Measurements from ENCODE around the gene FAM185A.
"Not testable (repeated sequence)": the region's sequence is repeated elsewhere in the genome, so short reads cannot be mapped to it uniquely, and the experiment has no call there.

Gene FAM185A

DNA sequence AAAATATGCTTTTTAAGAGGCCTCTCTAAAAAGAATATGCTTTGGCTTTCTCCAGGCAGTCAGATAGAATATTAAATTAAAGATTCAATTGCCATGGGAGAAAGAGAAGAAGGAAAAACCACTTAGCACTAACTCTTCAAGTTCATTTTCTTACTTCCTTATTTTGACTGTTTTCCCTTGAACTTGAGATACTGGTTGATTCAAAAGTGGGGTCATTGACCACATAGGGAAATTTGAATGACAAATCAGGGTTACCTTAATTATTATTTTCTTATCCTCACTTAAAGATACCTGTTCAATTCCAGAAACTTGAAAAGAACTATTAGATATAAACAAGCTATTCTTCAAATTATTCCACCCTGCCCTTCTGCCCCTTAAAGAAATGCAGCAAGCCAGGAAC, 27.4 kb downstream of the FAM185A start:
- DNase-seq (ENCODE audit: extremely low read depth, low read depth): not testable (repeated sequence)

DNA sequence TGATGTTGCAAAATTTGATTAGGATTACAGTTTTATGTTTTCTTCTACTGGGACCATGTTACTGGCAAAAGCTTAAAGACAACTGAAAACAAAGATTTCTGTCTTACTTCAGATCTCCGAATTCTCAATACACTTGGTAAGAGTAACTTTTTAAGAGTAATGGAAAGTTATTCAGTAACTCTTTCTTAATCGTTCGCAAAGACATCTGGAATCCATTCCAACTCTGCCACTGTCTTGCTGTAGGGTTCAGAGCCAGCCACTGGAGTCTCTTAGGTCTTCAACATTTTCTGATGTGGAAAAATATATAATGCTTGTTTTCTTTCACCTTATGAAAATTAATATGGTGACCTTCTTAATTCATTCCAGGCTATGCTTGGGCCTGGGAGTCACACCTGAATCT, 29.9 kb downstream of the FAM185A start:
- not testable (repeated sequence) for DNase-seq (ENCODE audit: extremely low read depth, low read depth)

- not testable (repeated sequence) for DNase-seq (ENCODE audit: extremely low read depth, low read depth)
These were observed 32.1 kb downstream of the FAM185A start for GRCh38 chr7:102780926-102781325.

DNA sequence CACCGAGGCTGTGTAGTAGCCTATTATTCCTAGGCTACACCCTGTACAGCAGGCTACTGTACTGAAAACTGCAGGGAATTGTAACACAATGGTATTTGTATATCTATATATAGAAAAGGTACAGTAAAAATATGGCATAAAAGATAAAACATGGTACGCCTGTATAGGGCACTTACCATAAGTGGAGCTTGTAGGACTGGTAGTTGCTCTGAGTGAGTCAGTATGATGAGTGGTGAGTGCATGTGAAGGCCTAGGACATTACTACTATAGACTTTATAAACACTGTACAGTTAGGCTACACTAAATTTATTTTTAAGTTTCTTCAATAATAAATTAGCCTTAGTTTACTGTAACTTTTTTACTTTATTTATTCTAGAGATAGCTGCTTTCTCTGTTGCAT, 40.0 kb downstream of the FAM185A start:
- DNase-seq (ENCODE audit: extremely low read depth, low read depth): not testable (repeated sequence)

GRCh38 chr7:102790364-102791100, 41.7 kb downstream of the FAM185A start:
- not testable (repeated sequence) for DNase-seq (ENCODE audit: extremely low read depth, low read depth)

GRCh38 chr7:102791367-102791766, 42.6 kb downstream of the FAM185A start:
- not testable (repeated sequence) for DNase-seq (ENCODE audit: extremely low read depth, low read depth)

DNA sequence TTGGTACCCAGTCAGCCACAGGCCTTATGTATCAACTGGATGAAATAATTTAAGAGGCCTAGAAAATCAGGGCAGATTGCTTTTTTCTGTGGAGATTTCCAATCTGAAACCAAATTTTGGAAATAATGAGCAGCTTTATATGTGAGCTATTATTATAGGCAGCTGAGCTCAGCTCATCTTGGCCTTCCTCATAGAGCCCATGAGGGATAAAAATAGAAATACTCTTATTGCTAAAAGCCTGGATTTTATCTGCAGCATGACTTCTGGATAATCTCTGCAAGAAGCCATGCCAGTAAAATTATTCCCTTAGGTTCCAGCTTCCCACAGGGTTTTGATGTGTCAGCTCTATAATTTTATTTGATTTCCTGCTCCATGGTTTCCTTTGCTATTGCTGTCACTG, 43.0 kb downstream of the FAM185A start:
- DNase-seq (ENCODE audit: extremely low read depth, low read depth): not testable (repeated sequence)

DNA sequence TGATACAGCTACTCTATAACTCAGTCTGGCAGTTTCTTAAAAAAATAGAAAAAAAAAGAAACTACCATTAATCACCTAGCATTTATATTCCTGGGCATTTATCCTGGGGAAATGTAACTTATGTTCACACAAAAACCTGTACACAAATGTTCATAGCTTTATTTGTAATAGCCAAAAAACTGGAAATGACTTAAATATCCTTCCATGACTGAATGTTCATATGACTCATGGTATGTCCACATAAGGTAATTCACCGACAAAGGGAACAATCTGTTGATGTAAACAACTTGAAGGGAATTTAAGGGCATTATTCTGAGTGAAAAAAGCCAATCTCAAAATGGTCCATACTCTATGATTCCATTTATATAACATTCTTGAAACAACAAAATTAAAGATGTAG, 45.8 kb downstream of the FAM185A start:
- not testable (repeated sequence) for DNase-seq (ENCODE audit: extremely low read depth, low read depth)

DNA sequence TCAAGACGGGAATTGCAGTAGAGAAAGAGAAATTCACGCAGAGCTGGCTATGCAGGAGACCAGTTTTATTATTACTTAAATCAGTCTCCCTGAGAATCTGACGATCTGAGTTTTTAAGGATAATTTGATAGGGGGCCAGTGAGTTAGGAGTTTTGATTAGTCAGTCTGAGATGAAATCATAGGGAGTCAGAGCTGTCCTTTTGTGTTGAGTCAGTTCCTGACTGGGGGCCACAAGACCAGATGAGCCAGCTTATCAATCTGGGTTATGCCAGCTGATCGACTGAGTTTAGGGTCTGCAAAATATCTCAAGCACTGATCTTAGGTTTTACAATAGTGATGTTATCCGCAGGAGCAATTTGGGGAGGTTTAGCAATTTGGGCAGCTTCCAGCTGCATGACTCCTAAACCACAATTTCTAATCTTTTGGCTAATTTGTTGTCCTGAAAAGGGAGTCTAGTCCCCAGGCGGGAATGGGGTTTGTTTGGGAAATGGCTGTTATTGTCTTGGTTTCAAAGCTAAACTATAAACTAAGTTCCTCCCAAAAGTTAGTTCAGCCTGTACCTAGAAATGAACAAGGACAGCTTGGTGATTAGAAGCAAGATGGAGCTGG, 47.3 kb downstream of the FAM185A start:
- DNase-seq (ENCODE audit: extremely low read depth, low read depth): not testable (repeated sequence)

- DNase-seq (ENCODE audit: extremely low read depth, low read depth): no peak
- no peak for TF ChIP-seq CTCF (IDR thresholded peaks at IDR 0.05; ENCODE audit: low read depth, low read length)
These were observed 57.8 kb downstream of the FAM185A start for GRCh38 chr7:102806613-102807012.

DNA sequence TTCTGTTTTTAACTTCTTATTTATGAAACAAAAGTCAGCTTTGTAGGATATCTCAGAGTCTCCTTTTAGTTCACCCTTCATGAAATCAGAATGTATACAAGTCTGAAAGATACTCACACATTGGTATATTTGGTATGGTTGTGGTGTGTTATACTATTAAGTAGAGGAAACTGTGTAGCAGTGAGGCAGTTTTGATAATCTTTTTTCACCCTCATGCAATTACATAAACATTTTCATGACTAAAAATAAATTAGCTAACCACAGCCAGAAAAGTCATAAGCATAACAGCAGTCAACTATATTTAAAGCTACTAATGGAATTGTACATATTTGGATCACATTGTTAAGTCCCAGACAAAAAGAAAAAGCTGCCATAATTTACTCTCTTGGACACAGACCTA, 62.1 kb downstream of the FAM185A start:
- no peak for TF ChIP-seq CTCF (IDR thresholded peaks at IDR 0.05; ENCODE audit: low read depth, low read length)
- DNase-seq (ENCODE audit: extremely low read depth, low read depth): no peak

GRCh38 chr7:102811942-102812678, 63.3 kb downstream of the FAM185A start:
- no peak for TF ChIP-seq CTCF (IDR thresholded peaks at IDR 0.05; ENCODE audit: low read depth, low read length)
- DNase-seq (ENCODE audit: extremely low read depth, low read depth): no peak
